Endothelial cell of umbilical vein (primary cell): Measurements from ENCODE around the gene SUPT3H. TPM values are rescaled to one million over a fixed set of nuclear protein-coding genes. Genes with fewer than 3 reads are reported as not detected.

Source experiments
- BruUV-seq: library from RNA; stranded (reverse); fragments of 400-500 nt; replicated peaks from 2 replicates; lab custom pipeline; 2021; lab: Mats Ljungman, UMichigan
- CTCF ChIA-PET: fragments of 300-600, 350-600 bp; sonication (Branson Sonifier 250); formaldehyde crosslinking; loops from one replicate; lab custom pipeline; 2021; ENCODE audit warnings: antibody characterized with exemption, inconsistent platforms; lab: Charles Lee
- POLR2A ChIA-PET: fragments of 300-600, 350-600 bp; sonication (Branson Sonifier 250); formaldehyde crosslinking; loops from one replicate; lab custom pipeline; 2021; ENCODE audit warnings: antibody characterized with exemption, inconsistent platforms; lab: Charles Lee
- DNase-seq: peaks from one replicate; pipeline ENCODE4 v3.0.0-alpha.2; 2011; ENCODE audit warnings: low read depth, low spot score
- FAIRE-seq: peaks from 2 replicates; lab custom pipeline; 2011; peaks lifted over from hg19 to GRCh38; lab: Jason Lieb, UNC
- H2AFZ ChIP-seq: 2 replicates; pipeline ENCODE4 v1.6.0; 2012; ENCODE audit warnings: low read depth, low read length, control low read depth, inconsistent platforms
- H3K27ac ChIP-seq: 2 replicates; pipeline ENCODE4 v1.5.1; 2011; ENCODE audit warnings: low read depth, mild to moderate bottlenecking, control low read depth, low read length, moderate library complexity; ENCODE audit not compliant: insufficient read depth
- H3K27me3 ChIP-seq, 2 experiments: 2 replicates each; pipeline versions ENCODE4 v1.6.0 to v1.6.1; 2011; ENCODE audit warnings: low read length in 2 of 2, mixed read lengths in 1 of 2; ENCODE audit not compliant: control insufficient read depth in 2 of 2, insufficient read depth in 2 of 2
- H3K36me3 ChIP-seq, 2 experiments: 2 replicates in 1 of 2; 3 replicates in 1 of 2; pipeline ENCODE4 v1.5.1; 2011; ENCODE audit warnings: low read length in 2 of 2, mild to moderate bottlenecking in 1 of 2, moderate library complexity in 1 of 2; ENCODE audit not compliant: control insufficient read depth in 2 of 2, insufficient read depth in 2 of 2; ENCODE audit errors: extremely low read depth in 1 of 2
- H3K4me1 ChIP-seq: 3 replicates; pipeline ENCODE4 v1.5.1; 2011; ENCODE audit warnings: mild to moderate bottlenecking, low read length; ENCODE audit not compliant: control insufficient read depth, insufficient read depth; ENCODE audit errors: extremely low read depth
- H3K4me2 ChIP-seq: 2 replicates; pipeline ENCODE4 v1.6.1; 2011; ENCODE audit warnings: low read length, control low read depth, mixed read lengths; ENCODE audit not compliant: insufficient read depth
- H3K4me3 ChIP-seq, 3 experiments: fragments of 200-600 bp in 1 of 3; sonication (generic), shearing (Covaris generic) in 1 of 3; replicated peaks in 1 of 3; 2 replicates each; pipeline ENCODE4 v1.5.1; 2011 to 2016; ENCODE audit warnings: control low read depth in 3 of 3, low read length in 3 of 3, mild to moderate bottlenecking in 2 of 3, inconsistent platforms in 1 of 3, low read depth in 1 of 3, moderate library complexity in 1 of 3; ENCODE audit not compliant: insufficient read depth in 1 of 3
- H3K79me2 ChIP-seq: 2 replicates; pipeline ENCODE4 v1.6.0; 2012; ENCODE audit warnings: low read length, inconsistent platforms; ENCODE audit not compliant: control insufficient read depth, insufficient read depth
- H3K9ac ChIP-seq: replicated peaks from 2 replicates; pipeline ENCODE3; 2011; ENCODE audit warnings: low read length, control low read depth; ENCODE audit not compliant: insufficient read depth; ENCODE audit errors: extremely low read depth
- H3K9me1 ChIP-seq: replicated peaks from 3 replicates; pipeline ENCODE4 v1.6.0; 2011; ENCODE audit warnings: mild to moderate bottlenecking, low read length; ENCODE audit not compliant: control insufficient read depth, insufficient read depth; ENCODE audit errors: extremely low read depth
- H3K9me3 ChIP-seq: replicated peaks from 2 replicates; pipeline ENCODE4 v1.5.1; 2012; ENCODE audit warnings: low read length, inconsistent platforms; ENCODE audit not compliant: control insufficient read depth, insufficient read depth
- H4K20me1 ChIP-seq: replicated peaks from 2 replicates; pipeline ENCODE3; 2011; ENCODE audit warnings: mild to moderate bottlenecking, low read length; ENCODE audit not compliant: control insufficient read depth, insufficient read depth; ENCODE audit errors: extremely low read depth
- CTCF ChIP-seq, 2 donors: IDR thresholded peaks; 1 replicate in 1 of 2; 2 replicates in 1 of 2; pipeline ENCODE4 v1.5.1; 2011; ENCODE audit warnings: low read length in 2 of 2, mild to moderate bottlenecking in 2 of 2, moderate library complexity in 2 of 2, control low read depth in 1 of 2, inconsistent platforms in 1 of 2, low read depth in 1 of 2; ENCODE audit not compliant: insufficient read depth in 1 of 2; ENCODE audit errors: extremely low read depth in 1 of 2
- EZH2 ChIP-seq: IDR thresholded peaks from 2 replicates; pipeline ENCODE4 v1.6.1; 2012; ENCODE audit warnings: borderline replicate concordance, low read depth, mild to moderate bottlenecking, moderate library complexity, low read length, inconsistent platforms; ENCODE audit not compliant: severe bottlenecking
- GATA2 ChIP-seq: IDR thresholded peaks from 2 replicates; pipeline ENCODE4 v1.7.0; 2011; ENCODE audit warnings: low read depth, mild to moderate bottlenecking, moderate library complexity, mixed read lengths, low read length; ENCODE audit not compliant: insufficient read length, insufficient read depth
- JUN ChIP-seq: IDR thresholded peaks from 2 replicates; pipeline ENCODE4 v1.6.1; 2011; ENCODE audit warnings: borderline replicate concordance, low read depth; ENCODE audit not compliant: insufficient read length, insufficient read depth
- MAX ChIP-seq: IDR thresholded peaks from 2 replicates; pipeline ENCODE4 v1.6.1; 2011; ENCODE audit not compliant: insufficient read depth, insufficient read length
- MYC ChIP-seq: IDR thresholded peaks from one replicate; pipeline ENCODE4 v1.6.1; 2011; ENCODE audit warnings: mild to moderate bottlenecking, low read depth, low read length
- POLR2A ChIP-seq: IDR thresholded peaks from 2 replicates; pipeline ENCODE4 v1.6.1; 2012; ENCODE audit warnings: low read depth, mild to moderate bottlenecking, control low read depth, low read length
- POLR2AphosphoS5 ChIP-seq: IDR thresholded peaks from 2 replicates; pipeline ENCODE4 v1.6.1; 2012; ENCODE audit warnings: low read depth, mild to moderate bottlenecking, control low read depth, low read length, moderate library complexity; ENCODE audit not compliant: insufficient read depth
- dilution Hi-C: fragments of 300-500 bp; cut with MboI; formaldehyde crosslinking; loops from one replicate; pipeline ENCODE4 v1.15.0; 2019; ENCODE audit warnings: low sequenced_read_pairs; ENCODE audit not compliant: extremely low pct_ligation_motif_present
- intact Hi-C: fragments of 100-400 bp; cut with micrococcal nuclease; formaldehyde crosslinking; loops from one replicate; pipeline ENCODE4 v1.10.0; 2022
- polyA plus RNA-seq, 4 experiments: library from polyadenylated mRNA; depleted of rRNA in 3 of 4; stranded (reverse) in 3 of 4; unstranded in 1 of 4; fragments of >200 nt; gene quantifications; 2 replicates each; pipeline versions ENCODE4 v1.2.1 to v1.2.3, GENCODE V29; 2011 to 2012; ENCODE audit warnings: missing spikeins in 1 of 4
- total RNA-seq: library from RNA; stranded (reverse); gene quantifications from 2 replicates; pipeline ENCODE4 v1.2.3, GENCODE V29; 2021

SUPT3H gene
- total and polyA plus RNA-seq, 2 donors (not counting 3 experiments of a cell fraction or from before 2014, with no cell fraction given): 8.3 to 9.8 TPM

- Histone ChIP-seq H3K27me3 (no peaks in the 10 kb centered on the region), H3K79me2 (no peaks in the 10 kb centered on the region), H3K27ac (no peak within 1 kb of the TSS), H3K4me3 (no peak within 1 kb of the TSS), H3K36me3 (no peaks in the 10 kb centered on the region), H4K20me1 (no peaks in the 10 kb centered on the region), H3K4me1 (no peaks in the 10 kb centered on the region), H3K9ac (no peak within 1 kb of the TSS), H3K9me1 (no peaks in the 10 kb centered on the region), H3K9me3 (no peaks in the 10 kb centered on the region), H3K4me2 (no peak within 1 kb of the TSS), H2AFZ (no peak within 1 kb of the TSS)
- DNase-seq (no peak), FAIRE-seq (no peak)
- intact Hi-C loops: no loop called here
- BruUV-seq: no TSS peak
- TF ChIP-seq CTCF (IDR thresholded peaks at IDR 0.05; ENCODE audit: extremely low read depth in 1 of 2, insufficient read depth in 1 of 2, low read depth in 1 of 2, low read length in 2 of 2): no peak
- ChIA-PET CTCF (interaction anchor here (0.7 kb wide), 1 partner anchor 10 kb away, joined by 4 read pairs; no protein-coding TSS in a partner anchor), POLR2A (no interaction called here)
- dilution Hi-C loops: no loop called here
Measured at GRCh38 chr6:45327956-45328522, 49.7 kb downstream of the SUPT3H start, which contains the start of gene RUNX2. Gene RUNX2 (plus strand): TSS chr6:45328330. CDS start chr6:45328727, 397 bp downstream.

GRCh38 chr6:45326698-45327417 is 50.9 kb downstream of the SUPT3H start:
- Histone ChIP-seq H3K9me1 (no peaks in the 10 kb centered on the region), H3K9me3 (no peaks in the 10 kb centered on the region), H3K9ac (no peak overlapping the region), H3K36me3 (no peaks in the 10 kb centered on the region), H3K27me3 (no peaks in the 10 kb centered on the region), H3K4me1 (no peaks in the 10 kb centered on the region), H2AFZ (no peak overlapping the region), H3K79me2 (no peaks in the 10 kb centered on the region), H3K27ac (no peak overlapping the region), H3K4me2 (no peak overlapping the region), H3K4me3 (no peak overlapping the region), H4K20me1 (no peaks in the 10 kb centered on the region)
- CTCF ChIA-PET: no interaction called here
- no TSS peak for BruUV-seq
- dilution Hi-C loops (no loop called here), intact Hi-C loops (no loop called here)
- no peak for TF ChIP-seq MAX
- no peak for TF ChIP-seq POLR2AphosphoS5
- TF ChIP-seq POLR2A: no peak
- TF ChIP-seq GATA2: no peak
- TF ChIP-seq JUN: no peak
- no peak for TF ChIP-seq EZH2
- no peak for TF ChIP-seq CTCF (IDR thresholded peaks at IDR 0.05; ENCODE audit: extremely low read depth in 1 of 2, insufficient read depth in 1 of 2, low read depth in 1 of 2, low read length in 2 of 2)
- TF ChIP-seq MYC: no peak
- POLR2A ChIA-PET: no interaction called here
- no peak for DNase-seq
- no peak for FAIRE-seq
